ENCODE measurements around the gene ARPC5. TPM values are rescaled to one million over a fixed set of nuclear protein-coding genes. Genes with fewer than 3 reads are reported as not detected.

Gene ARPC5
- total RNA-seq, 1 experiment from 2014 or later, result 148 TPM

DNA sequence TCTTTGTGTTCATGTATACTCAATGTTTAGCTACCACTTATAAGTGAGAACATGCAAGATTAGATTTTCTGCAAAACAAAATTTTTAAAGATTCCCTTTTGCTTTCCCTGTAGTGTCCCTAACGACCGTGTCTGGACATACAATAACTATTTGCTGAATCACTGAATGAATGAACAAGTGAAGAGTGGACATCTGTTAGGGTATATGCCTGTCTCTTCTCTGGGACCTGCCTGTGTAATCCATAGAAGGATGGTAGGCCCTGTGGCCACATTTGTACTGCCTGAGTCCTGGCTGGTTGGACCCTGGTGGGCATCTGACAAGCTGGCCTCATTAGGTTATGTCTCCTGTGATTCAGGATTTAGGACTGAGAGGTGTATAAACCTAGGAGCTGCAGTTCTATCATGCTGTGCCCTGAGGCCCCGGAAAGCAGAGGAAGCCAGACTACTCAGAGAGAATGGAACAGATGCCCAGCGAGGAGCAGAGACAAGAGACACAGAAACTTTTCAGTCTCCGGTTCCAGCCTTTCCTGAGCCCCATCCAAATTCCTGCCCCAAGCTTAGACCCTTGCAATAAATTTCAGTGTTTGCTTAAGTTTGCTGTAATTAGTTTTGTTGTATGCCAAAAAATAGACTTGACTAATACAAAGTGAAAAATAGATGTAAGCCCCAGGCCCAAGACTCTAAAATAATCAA lies 37.8 kb downstream of the ARPC5 start:
- no peak for DNase-seq
- intact Hi-C loops (cut with micrococcal nuclease; ENCODE audit: unreplicated experiment), result no loop called here
- TF ChIP-seq, protein P1, sequence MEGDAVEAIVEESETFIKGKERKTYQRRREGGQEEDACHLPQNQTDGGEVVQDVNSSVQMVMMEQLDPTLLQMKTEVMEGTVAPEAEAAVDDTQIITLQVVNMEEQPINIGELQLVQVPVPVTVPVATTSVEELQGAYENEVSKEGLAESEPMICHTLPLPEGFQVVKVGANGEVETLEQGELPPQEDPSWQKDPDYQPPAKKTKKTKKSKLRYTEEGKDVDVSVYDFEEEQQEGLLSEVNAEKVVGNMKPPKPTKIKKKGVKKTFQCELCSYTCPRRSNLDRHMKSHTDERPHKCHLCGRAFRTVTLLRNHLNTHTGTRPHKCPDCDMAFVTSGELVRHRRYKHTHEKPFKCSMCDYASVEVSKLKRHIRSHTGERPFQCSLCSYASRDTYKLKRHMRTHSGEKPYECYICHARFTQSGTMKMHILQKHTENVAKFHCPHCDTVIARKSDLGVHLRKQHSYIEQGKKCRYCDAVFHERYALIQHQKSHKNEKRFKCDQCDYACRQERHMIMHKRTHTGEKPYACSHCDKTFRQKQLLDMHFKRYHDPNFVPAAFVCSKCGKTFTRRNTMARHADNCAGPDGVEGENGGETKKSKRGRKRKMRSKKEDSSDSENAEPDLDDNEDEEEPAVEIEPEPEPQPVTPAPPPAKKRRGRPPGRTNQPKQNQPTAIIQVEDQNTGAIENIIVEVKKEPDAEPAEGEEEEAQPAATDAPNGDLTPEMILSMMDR (IDR thresholded peaks at IDR 0.05; ENCODE audit: unreplicated experiment), result no peak
- H3K4me3 Mint-ChIP-seq (ENCODE audit: low read depth, unreplicated experiment), result no peak overlapping the region
- CTCF ChIA-PET, result no interaction called here
- no peaks in the 10 kb centered on the region for H3K27me3 Mint-ChIP-seq (ENCODE audit: unreplicated experiment)
- BruUV-seq (replicated peaks), result no TSS peak
- H3K36me3 Mint-ChIP-seq (ENCODE audit: insufficient read depth, unreplicated experiment), result no peaks in the 10 kb centered on the region
- H3K9me3 Mint-ChIP-seq (ENCODE audit: low read depth, unreplicated experiment), result no peaks in the 10 kb centered on the region
- H3K4me1 Mint-ChIP-seq (ENCODE audit: low read depth, unreplicated experiment), result peaks cover 9% of the 10 kb centered on the region
- H3K27ac Mint-ChIP-seq (ENCODE audit: unreplicated experiment), result no peak overlapping the region

DNA sequence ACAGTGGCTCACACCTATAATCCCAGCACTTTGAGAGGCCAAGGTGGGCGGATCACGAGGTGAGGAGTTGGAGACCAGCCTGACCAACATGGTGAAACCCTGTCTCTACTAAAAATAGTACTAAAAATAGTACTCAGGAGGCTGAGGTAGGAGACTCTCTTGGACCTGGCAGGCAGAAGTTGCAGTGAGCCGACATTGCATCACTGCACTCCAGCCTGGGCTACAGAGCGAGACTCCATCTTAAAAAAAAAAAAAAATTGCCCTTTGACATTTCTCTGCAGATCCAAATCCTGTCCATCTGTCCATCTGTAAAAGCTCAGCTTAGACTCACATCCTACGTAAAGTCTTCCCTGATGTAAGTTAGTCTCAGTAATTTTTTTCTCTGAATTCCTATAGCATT lies 39.1 kb downstream of the ARPC5 start:
- TF ChIP-seq, protein P1 (IDR thresholded peaks at IDR 0.05; ENCODE audit: unreplicated experiment), result no peak
- no TSS peak for BruUV-seq (replicated peaks)
- Mint-ChIP-seq H3K27ac (ENCODE audit: unreplicated experiment) (no peak overlapping the region), H3K4me3 (ENCODE audit: low read depth, unreplicated experiment) (no peak overlapping the region), H3K27me3 (ENCODE audit: unreplicated experiment) (no peaks in the 10 kb centered on the region), H3K36me3 (ENCODE audit: insufficient read depth, unreplicated experiment) (no peaks in the 10 kb centered on the region), H3K9me3 (ENCODE audit: low read depth, unreplicated experiment) (no peaks in the 10 kb centered on the region), H3K4me1 (ENCODE audit: low read depth, unreplicated experiment) (peaks cover 9% of the 10 kb centered on the region)
- intact Hi-C loops (cut with micrococcal nuclease; ENCODE audit: unreplicated experiment), result no loop called here
- no peak for DNase-seq
- CTCF ChIA-PET, result no interaction called here

DNA sequence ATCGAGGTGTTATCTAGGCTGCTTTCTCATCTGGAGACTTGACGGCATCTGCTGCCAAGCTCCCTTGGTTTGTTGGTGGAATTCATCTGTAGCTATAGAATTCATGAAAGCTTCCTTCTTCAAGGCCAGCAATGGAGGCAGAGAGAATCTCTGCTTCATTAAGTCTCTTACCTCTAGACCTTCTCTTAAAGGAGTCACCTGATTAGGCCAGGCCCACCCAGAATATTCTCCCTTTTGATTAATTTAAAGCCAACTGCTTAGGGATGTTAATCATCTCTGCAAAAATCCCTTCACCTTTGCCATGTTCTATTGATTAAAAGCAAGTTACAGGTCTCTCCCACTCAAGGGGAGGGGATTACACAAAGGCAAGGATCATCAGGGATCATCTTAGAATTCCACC lies 40.0 kb downstream of the ARPC5 start:
- no peaks in the 10 kb centered on the region for H3K9me3 Mint-ChIP-seq (ENCODE audit: low read depth, unreplicated experiment)
- CTCF ChIA-PET, result no interaction called here
- intact Hi-C loops (cut with micrococcal nuclease; ENCODE audit: unreplicated experiment), result no loop called here
- H3K4me1 Mint-ChIP-seq (ENCODE audit: low read depth, unreplicated experiment), result peaks cover 11% of the 10 kb centered on the region
- no TSS peak for BruUV-seq (replicated peaks)
- no peaks in the 10 kb centered on the region for H3K36me3 Mint-ChIP-seq (ENCODE audit: insufficient read depth, unreplicated experiment)
- no peak overlapping the region for H3K4me3 Mint-ChIP-seq (ENCODE audit: low read depth, unreplicated experiment)
- DNase-seq, result no peak
- no peaks in the 10 kb centered on the region for H3K27me3 Mint-ChIP-seq (ENCODE audit: unreplicated experiment)
- H3K27ac Mint-ChIP-seq (ENCODE audit: unreplicated experiment), result no peak overlapping the region
- TF ChIP-seq, protein P1 (IDR thresholded peaks at IDR 0.05; ENCODE audit: unreplicated experiment), result no peak

DNA sequence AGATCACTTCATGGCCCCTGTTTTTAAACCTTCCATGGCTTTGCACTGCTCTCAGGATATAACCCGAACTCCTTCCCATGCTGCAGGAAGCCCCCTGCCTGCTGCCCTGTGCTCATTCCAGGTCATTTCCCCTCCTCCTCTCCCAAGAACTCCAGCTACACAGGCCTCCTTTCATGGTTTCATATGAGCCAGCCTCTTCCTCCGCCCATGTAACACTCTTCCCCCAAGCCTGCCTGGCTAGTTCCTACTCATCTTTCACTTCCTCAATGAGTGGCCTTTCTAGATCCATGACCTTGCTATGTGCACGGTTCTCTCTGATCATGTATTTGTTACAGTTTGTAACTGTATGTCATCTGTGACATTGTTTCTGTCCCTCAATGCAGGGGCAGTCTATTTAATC lies 42.2 kb downstream of the ARPC5 start:
- Mint-ChIP-seq H3K36me3 (ENCODE audit: insufficient read depth, unreplicated experiment) (no peaks in the 10 kb centered on the region), H3K4me1 (ENCODE audit: low read depth, unreplicated experiment) (peaks cover 32% of the 10 kb centered on the region), H3K27me3 (ENCODE audit: unreplicated experiment) (no peaks in the 10 kb centered on the region), H3K4me3 (ENCODE audit: low read depth, unreplicated experiment) (no peak overlapping the region), H3K9me3 (ENCODE audit: low read depth, unreplicated experiment) (no peaks in the 10 kb centered on the region), H3K27ac (ENCODE audit: unreplicated experiment) (no peak overlapping the region)
- CTCF ChIA-PET, result no interaction called here
- TF ChIP-seq, protein P1 (IDR thresholded peaks at IDR 0.05; ENCODE audit: unreplicated experiment), result no peak
- intact Hi-C loops (cut with micrococcal nuclease; ENCODE audit: unreplicated experiment), result no loop called here
- BruUV-seq (replicated peaks), result no TSS peak
- DNase-seq, result no peak
